ENCODE measurements around the gene SND1.

The SND1 gene

DNA sequence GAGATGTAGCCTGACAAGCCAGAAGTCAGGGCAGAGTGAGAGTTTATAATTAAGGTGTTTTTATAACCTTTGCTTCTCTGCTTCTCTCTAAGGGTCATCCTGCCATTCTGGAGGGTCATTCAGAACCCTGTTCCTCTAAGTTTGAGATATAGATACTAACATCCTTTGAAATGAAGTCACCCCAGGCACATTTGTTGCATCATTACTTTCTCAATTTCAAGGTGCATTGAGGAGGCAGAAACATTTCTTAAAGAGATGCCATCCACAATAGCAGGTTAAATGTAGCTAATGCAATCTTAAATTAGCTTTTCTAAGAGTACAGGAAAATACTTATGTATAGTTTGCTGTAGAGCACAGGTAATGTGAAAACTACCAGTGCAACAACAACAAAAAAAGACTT is 272.9 kb downstream of the SND1 start:
- Histone ChIP-seq H3K9me3 (ENCODE audit: low read length) (no peaks in the 10 kb centered on the region), H3K27ac (ENCODE audit: low read depth, low read length) (no peak overlapping the region), H3K27me3 (ENCODE audit: control insufficient read depth in 1 of 2, insufficient read depth in 2 of 2, low read length in 2 of 2) (no peaks in the 10 kb centered on the region), H3K4me1 (ENCODE audit: insufficient read depth, low read length) (peaks cover 15% of the 10 kb centered on the region), H3K4me3 (ENCODE audit: low read depth in 1 of 2, low read length in 2 of 2) (no peak overlapping the region), H3K36me3 (ENCODE audit: insufficient read depth, low read length) (no peaks in the 10 kb centered on the region), H3K9ac (ENCODE audit: low read length) (no peak overlapping the region)

DNA sequence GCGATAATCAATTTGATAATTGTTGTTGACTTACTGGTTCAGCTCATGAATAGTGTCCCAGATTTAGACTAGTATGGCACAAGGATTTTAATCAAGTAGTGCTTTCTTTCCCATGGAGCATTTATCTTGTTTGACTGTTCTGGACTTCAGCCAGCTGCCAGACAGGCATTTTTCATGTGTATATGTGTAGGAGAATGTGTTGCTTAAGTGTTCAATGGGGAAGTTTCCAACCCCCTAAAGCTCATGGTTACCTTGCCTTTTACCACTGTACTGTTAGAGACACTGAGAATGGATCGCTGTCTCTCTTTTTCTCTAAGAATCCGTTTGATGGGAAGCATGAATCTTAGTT is 275.3 kb downstream of the SND1 start:
- peaks cover 7% of the 10 kb centered on the region for H3K36me3 ChIP-seq (ENCODE audit: insufficient read depth, low read length)
- H3K4me3 ChIP-seq (ENCODE audit: low read depth in 1 of 2, low read length in 2 of 2), result no peak overlapping the region
- H3K4me1 ChIP-seq (ENCODE audit: insufficient read depth, low read length), result peaks cover 15% of the 10 kb centered on the region
- no peaks in the 10 kb centered on the region for H3K27me3 ChIP-seq (ENCODE audit: control insufficient read depth in 1 of 2, insufficient read depth in 2 of 2, low read length in 2 of 2)
- H3K9ac ChIP-seq (ENCODE audit: low read length), result no peak overlapping the region
- no peak overlapping the region for H3K27ac ChIP-seq (ENCODE audit: low read depth, low read length)
- H3K9me3 ChIP-seq (ENCODE audit: low read length), result no peaks in the 10 kb centered on the region

DNA sequence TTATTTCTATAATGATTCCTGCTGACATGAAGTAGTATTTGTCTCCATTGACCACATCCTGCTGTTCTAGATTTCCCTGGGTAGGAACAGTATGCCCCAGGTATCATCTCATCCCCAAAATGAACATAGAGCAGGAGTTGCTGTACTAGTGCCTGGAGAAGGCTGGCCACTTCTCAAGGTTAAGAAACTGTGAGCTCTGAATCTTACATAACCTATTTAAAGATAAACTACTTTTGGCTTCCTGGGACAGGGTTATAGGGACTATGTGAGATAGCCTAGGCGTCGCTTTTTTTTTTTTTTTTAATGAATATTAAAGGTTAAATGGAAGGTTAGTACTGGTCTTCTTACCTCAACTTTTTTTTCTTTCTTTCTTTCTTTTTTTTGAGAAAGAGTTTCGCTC is 276.2 kb downstream of the SND1 start:
- Histone ChIP-seq H3K27me3 (ENCODE audit: control insufficient read depth in 1 of 2, insufficient read depth in 2 of 2, low read length in 2 of 2) (no peaks in the 10 kb centered on the region), H3K36me3 (ENCODE audit: insufficient read depth, low read length) (peaks cover 7% of the 10 kb centered on the region), H3K4me3 (ENCODE audit: low read depth in 1 of 2, low read length in 2 of 2) (no peak overlapping the region), H3K9ac (ENCODE audit: low read length) (no peak overlapping the region), H3K4me1 (ENCODE audit: insufficient read depth, low read length) (peaks cover 15% of the 10 kb centered on the region), H3K9me3 (ENCODE audit: low read length) (no peaks in the 10 kb centered on the region), H3K27ac (ENCODE audit: low read depth, low read length) (no peak overlapping the region)

DNA sequence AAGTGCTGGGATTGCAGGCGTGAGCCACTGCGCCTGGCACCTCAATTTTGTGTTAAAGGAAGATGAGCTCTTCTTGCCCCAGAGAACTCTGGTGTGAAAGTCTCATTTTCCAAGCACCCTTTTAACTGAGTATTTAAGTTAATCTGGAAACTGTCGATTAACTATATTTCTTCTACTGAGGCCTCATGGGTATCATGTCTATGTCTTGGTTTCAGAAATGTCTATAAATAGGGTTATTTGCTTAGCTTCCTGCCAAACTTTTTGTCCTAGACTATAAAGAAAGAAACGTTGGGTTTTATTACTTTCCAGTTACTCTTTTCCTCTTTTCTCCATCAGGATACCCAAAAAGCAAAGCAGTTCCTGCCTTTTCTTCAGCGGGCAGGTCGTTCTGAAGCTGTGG is 276.9 kb downstream of the SND1 start:
- Histone ChIP-seq H3K27me3 (ENCODE audit: control insufficient read depth in 1 of 2, insufficient read depth in 2 of 2, low read length in 2 of 2) (no peaks in the 10 kb centered on the region), H3K9ac (ENCODE audit: low read length) (no peak overlapping the region), H3K9me3 (ENCODE audit: low read length) (no peaks in the 10 kb centered on the region), H3K4me1 (ENCODE audit: insufficient read depth, low read length) (peaks cover 15% of the 10 kb centered on the region), H3K4me3 (ENCODE audit: low read depth in 1 of 2, low read length in 2 of 2) (no peak overlapping the region), H3K27ac (ENCODE audit: low read depth, low read length) (no peak overlapping the region), H3K36me3 (ENCODE audit: insufficient read depth, low read length) (peaks cover 7% of the 10 kb centered on the region)

DNA sequence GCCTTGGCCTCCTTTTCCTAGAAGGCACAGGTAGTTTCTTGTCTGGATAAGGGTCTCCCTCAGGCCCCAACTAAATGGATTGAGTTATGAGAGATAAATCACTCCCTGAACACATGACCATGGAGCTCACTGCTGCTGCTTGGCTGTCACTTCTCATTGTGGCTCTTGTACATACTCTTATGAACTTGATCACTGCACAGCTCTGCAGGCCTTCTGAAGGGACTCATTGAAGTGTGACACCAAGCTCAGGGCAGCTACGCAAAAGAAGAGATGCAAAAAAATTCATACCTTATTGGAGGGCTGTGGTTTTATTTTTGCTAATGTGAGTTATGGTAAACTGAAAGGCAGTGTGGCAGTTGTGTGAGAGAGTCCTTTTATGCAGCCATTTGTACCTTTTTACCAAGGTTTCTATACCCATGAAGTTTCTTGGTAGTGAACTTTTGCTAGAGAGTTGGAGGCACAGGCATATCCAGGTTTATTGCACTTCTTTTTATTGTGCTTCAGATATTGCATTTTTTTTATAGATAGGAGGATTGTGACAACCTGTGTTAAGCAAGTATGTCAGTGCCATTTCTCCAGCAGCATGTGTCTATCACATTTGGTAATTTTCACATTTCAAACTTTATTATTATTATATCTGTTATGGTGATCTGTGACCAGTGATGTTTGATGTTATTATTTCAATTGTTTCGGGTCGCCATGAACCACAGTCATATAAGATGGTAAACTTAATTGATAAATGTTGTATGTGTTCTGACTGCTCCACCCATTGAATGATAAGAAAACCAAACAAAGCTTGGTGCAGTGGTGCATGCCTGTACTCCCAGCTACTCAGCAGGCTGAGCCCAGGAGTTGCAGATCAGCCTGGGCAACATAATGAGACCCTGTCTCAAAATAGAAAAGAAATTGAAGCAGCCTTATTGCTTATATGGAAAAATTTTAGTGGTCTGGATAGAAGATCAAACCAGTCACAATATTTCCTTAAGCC is 278.6 kb downstream of the SND1 start:
- Histone ChIP-seq H3K27ac (ENCODE audit: low read depth, low read length) (no peak overlapping the region), H3K36me3 (ENCODE audit: insufficient read depth, low read length) (peaks cover 7% of the 10 kb centered on the region), H3K9me3 (ENCODE audit: low read length) (no peaks in the 10 kb centered on the region), H3K9ac (ENCODE audit: low read length) (no peak overlapping the region), H3K27me3 (ENCODE audit: control insufficient read depth in 1 of 2, insufficient read depth in 2 of 2, low read length in 2 of 2) (no peaks in the 10 kb centered on the region), H3K4me3 (ENCODE audit: low read depth in 1 of 2, low read length in 2 of 2) (no peak overlapping the region), H3K4me1 (ENCODE audit: insufficient read depth, low read length) (peaks cover 24% of the 10 kb centered on the region)

DNA sequence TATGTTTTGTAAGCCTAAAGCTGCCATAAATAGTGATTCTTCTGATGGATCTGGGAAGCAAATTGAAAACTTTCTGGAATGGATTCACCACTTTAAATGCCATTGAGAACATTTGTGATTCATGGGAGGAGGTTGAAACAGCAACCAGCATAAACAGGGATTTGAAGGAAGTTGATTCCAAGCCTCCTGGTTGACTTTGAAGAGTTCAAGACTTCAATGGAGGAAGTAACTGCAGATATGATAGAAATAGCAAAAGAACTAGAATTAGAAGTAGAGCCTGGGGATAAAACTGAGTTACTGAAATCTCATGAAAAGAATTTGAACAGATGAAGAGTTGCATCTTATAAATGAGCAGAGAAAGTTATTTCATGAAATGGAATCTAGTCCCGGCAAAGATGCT is 280.1 kb downstream of the SND1 start:
- no peaks in the 10 kb centered on the region for H3K27me3 ChIP-seq (ENCODE audit: control insufficient read depth in 1 of 2, insufficient read depth in 2 of 2, low read length in 2 of 2)
- no peak overlapping the region for H3K4me3 ChIP-seq (ENCODE audit: low read depth in 1 of 2, low read length in 2 of 2)
- peaks cover 7% of the 10 kb centered on the region for H3K36me3 ChIP-seq (ENCODE audit: insufficient read depth, low read length)
- H3K9ac ChIP-seq (ENCODE audit: low read length), result no peak overlapping the region
- no peak overlapping the region for H3K27ac ChIP-seq (ENCODE audit: low read depth, low read length)
- H3K9me3 ChIP-seq (ENCODE audit: low read length), result no peaks in the 10 kb centered on the region
- peaks cover 26% of the 10 kb centered on the region for H3K4me1 ChIP-seq (ENCODE audit: insufficient read depth, low read length)

DNA sequence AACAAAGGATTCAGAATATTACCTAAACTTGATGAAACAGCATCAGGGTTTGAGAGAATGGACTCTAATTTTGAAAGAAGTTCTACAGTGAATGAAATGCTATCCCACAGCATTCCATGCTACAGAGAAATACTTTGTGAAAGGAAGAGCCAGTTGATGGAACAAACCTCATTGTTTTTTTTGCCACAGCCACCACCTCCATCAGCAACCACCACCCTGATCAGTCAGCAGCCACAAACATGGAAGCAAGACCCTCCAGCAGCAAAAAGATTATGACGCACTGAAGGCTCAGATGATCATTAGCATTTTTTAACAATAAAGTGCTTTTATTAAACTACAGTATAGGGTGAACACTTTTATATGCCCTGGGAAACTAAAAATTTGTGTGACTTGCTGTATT is 280.5 kb downstream of the SND1 start:
- peaks cover 7% of the 10 kb centered on the region for H3K36me3 ChIP-seq (ENCODE audit: insufficient read depth, low read length)
- H3K4me1 ChIP-seq (ENCODE audit: insufficient read depth, low read length), result peaks cover 21% of the 10 kb centered on the region
- no peak overlapping the region for H3K9ac ChIP-seq (ENCODE audit: low read length)
- no peak overlapping the region for H3K27ac ChIP-seq (ENCODE audit: low read depth, low read length)
- H3K27me3 ChIP-seq (ENCODE audit: control insufficient read depth in 1 of 2, insufficient read depth in 2 of 2, low read length in 2 of 2), result no peaks in the 10 kb centered on the region
- H3K4me3 ChIP-seq (ENCODE audit: low read depth in 1 of 2, low read length in 2 of 2), result no peak overlapping the region
- no peaks in the 10 kb centered on the region for H3K9me3 ChIP-seq (ENCODE audit: low read length)

DNA sequence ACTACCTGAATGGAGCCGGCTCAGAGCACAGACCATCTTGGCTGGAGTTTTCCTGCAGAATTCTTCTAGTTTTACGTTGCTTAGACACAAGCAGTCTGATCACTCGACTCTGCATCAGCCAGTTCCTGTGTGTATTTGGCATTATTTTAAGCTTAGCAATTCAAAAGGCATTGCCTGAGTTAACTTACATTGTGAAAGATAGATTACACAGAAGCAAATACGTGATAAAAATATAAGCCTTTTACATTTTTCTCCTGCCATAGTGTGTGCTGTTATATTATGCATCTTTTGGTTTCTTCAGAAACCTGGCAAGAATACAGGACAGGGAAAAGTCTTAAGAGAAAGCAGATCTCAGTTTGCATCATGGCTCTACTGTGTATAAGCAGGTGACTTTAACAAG is 281.2 kb downstream of the SND1 start:
- H3K4me1 ChIP-seq (ENCODE audit: insufficient read depth, low read length), result peaks cover 16% of the 10 kb centered on the region
- H3K27me3 ChIP-seq (ENCODE audit: control insufficient read depth in 1 of 2, insufficient read depth in 2 of 2, low read length in 2 of 2), result no peaks in the 10 kb centered on the region
- no peak overlapping the region for H3K27ac ChIP-seq (ENCODE audit: low read depth, low read length)
- no peak overlapping the region for H3K9ac ChIP-seq (ENCODE audit: low read length)
- no peaks in the 10 kb centered on the region for H3K9me3 ChIP-seq (ENCODE audit: low read length)
- H3K36me3 ChIP-seq (ENCODE audit: insufficient read depth, low read length), result peaks cover 7% of the 10 kb centered on the region
- no peak overlapping the region for H3K4me3 ChIP-seq (ENCODE audit: low read depth in 1 of 2, low read length in 2 of 2)

DNA sequence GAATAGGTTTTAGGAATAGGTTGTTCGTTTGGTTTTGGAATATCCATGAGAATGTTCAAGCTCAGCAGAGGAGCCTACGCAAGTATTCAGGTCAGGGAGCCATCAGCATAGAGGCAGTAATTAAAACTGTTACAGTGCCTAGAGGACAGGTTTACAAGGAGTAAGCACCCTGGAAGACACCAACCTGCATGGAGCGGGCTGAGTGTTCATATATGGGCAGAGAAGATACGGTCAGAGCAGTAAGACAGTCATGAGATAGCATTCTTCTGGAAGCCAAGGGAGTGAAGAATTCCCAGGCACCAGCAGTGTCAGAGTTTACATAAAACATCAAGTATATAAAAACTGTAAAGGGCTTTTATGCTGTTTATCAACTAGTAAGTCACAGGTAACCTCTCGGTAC is 282.7 kb downstream of the SND1 start:
- no peak overlapping the region for H3K9ac ChIP-seq (ENCODE audit: low read length)
- no peak overlapping the region for H3K27ac ChIP-seq (ENCODE audit: low read depth, low read length)
- H3K4me3 ChIP-seq (ENCODE audit: low read depth in 1 of 2, low read length in 2 of 2), result no peak overlapping the region
- H3K27me3 ChIP-seq (ENCODE audit: control insufficient read depth in 1 of 2, insufficient read depth in 2 of 2, low read length in 2 of 2), result no peaks in the 10 kb centered on the region
- no peaks in the 10 kb centered on the region for H3K9me3 ChIP-seq (ENCODE audit: low read length)
- peaks cover 7% of the 10 kb centered on the region for H3K36me3 ChIP-seq (ENCODE audit: insufficient read depth, low read length)
- peaks cover 14% of the 10 kb centered on the region for H3K4me1 ChIP-seq (ENCODE audit: insufficient read depth, low read length)

DNA sequence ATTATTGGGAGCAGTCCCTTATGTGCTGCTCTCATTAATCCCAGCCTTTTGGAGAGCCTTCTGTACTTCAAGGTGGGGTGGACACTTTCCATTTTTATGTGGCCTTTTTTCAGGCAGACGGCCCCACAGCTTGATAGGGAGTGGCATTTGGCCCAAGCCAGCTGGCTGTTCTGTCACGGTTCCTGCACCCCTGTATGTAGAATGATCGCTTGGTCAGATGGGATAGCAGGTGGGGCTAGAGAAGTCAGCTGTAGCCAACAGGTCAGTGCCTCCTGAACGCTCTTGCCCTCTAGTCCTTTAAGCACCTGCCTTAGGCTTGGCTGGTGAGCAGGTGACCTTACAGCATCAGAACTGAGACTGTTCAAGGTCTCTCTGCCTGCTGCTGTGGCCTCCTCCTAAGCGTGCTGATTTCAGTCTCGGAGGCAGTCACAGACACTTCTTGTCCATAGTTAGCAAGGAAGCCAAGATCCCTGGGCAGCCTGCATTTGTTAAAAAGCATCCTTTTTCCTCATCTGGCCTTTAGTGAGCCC is 283.9 kb downstream of the SND1 start:
- H3K27ac ChIP-seq (ENCODE audit: low read depth, low read length), result no peak overlapping the region

DNA sequence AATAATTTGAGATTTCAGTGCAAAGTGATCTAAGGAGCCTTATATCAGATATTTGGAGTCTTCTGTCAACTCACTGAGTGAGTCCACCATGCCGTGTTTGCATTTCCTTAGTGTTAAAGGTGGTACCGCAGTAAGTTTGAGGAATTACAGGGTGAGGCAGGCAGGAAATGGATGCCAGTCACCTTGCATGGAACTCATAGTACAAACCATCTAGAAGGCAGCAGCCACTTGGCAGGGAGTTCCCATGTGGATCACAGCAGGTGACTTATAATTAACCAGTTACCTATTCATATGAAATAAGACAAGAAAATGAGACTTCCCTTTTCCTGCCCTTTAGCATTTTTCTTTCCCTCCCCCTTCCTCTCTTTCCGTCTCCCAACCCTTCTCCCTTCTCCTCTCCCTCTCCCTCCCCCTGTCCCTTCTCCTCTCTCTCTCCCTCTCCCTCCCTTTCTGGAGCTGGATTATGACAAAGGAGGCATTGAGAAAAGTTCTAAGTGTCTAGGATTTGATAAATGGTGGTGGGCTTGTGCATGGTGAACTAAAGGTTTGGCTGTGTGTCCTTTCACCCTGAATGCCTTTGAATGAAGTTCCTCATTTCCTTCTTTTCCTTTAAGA is 285.2 kb downstream of the SND1 start:
- Histone ChIP-seq H3K36me3 (ENCODE audit: insufficient read depth, low read length) (no peaks in the 10 kb centered on the region), H3K9me3 (ENCODE audit: low read length) (no peaks in the 10 kb centered on the region), H3K4me3 (ENCODE audit: low read depth in 1 of 2, low read length in 2 of 2) (no peak overlapping the region), H3K27me3 (ENCODE audit: control insufficient read depth in 1 of 2, insufficient read depth in 2 of 2, low read length in 2 of 2) (no peaks in the 10 kb centered on the region), H3K9ac (ENCODE audit: low read length) (no peak overlapping the region), H3K27ac (ENCODE audit: low read depth, low read length) (no peak overlapping the region), H3K4me1 (ENCODE audit: insufficient read depth, low read length) (peaks cover 14% of the 10 kb centered on the region)

More for the DNA sequence above, 283.9 kb downstream of the SND1 start:
- no peaks in the 10 kb centered on the region for H3K27me3 ChIP-seq (ENCODE audit: control insufficient read depth in 1 of 2, insufficient read depth in 2 of 2, low read length in 2 of 2)
- H3K4me1 ChIP-seq (ENCODE audit: insufficient read depth, low read length), result peaks cover 14% of the 10 kb centered on the region
- no peaks in the 10 kb centered on the region for H3K36me3 ChIP-seq (ENCODE audit: insufficient read depth, low read length)
- H3K9ac ChIP-seq (ENCODE audit: low read length), result no peak overlapping the region
- no peak overlapping the region for H3K4me3 ChIP-seq (ENCODE audit: low read depth in 1 of 2, low read length in 2 of 2)
- H3K9me3 ChIP-seq (ENCODE audit: low read length), result no peaks in the 10 kb centered on the region

Data from muscle layer of colon (tissue), 2 donors.